Amniotic stem cell (primary cell): ENCODE results near the gene NR3C1.
A peak's percentile ranks its signal among the peaks of the same experiment; 100 is the strongest.

Experiments used
- DNase-seq: peaks from one replicate; lab custom pipeline; 2025; lab: John Stamatoyannopoulos, UW

NR3C1 gene

DNA sequence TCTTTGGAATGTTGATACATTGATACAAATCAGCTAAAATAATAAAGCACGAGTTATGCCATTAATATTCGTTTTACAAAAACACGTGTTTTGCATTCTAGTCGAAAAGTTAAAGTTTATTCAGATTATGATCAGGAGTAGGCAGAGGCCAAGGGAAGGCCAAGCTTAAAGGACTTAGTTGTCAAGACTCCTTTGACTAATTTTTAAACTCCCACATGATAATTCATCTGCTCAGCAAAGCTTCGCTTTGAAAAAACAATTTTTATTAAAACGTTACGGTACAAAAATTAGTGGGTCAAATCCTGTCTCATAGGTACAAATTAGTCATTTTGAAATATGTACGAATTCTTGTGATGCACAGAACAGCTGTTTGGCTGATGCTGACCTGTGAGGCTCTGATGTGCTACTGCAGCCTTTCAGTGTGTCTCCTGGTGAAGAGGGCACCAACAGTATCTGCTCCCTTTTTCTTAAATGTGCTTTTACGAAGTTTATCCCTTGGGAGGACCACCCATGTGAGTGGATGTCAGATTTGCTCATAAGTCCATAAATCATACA lies 23.0 kb upstream of the NR3C1 start:
- DNase-seq: no peak

DNA sequence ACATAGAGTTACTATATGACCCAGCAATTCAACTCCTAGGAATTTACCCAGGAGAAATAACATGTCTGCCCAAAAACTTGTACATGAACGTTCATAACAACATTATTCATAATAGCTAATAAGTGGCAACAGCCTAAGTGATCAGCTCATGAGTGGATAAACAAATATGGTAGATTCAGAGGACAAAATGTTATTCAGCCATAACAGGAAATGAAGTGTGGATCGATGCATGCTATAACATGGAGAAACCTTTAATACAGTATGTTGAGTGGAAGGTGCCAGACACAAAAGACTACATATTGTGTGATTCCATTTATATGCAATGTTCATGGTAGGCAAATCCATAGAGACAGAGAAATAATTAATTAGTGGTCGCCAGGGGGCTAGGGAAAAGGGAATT lies 22.3 kb upstream of the NR3C1 start:
- no peak for DNase-seq

DNA sequence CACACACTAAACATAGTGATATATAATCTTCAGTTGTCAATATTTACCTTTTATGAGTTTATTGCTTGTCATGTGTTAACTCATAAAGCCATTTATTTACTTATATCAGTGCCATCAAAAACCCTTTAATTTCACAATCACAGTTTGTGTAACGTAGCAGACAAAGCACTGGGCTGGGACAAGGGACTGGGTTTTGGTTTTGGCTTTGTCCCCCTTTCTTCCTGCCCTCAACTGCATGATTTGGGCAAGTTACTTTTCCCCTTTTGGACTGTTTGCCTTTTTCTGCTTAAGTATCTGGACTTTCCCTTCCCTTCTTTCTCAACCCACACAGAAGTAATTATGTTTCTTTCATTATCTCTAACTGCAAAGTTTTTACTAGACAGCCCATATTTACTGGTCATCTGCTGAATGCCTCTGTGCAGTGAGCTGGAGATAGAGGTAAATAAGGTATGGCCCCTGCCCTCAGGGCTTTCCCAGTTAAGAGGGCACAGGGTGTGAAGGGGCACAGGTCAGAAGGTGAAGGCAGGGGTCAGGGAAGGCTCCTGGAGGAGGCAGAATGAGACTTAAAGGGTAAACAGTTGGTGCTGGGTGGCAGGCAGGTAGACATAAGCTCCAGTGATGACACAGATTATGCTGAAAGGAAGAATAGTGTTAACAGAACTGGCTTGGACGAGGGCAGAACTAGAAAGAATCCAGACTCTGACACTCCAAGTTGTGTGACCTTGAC lies 14.8 kb upstream of the NR3C1 start:
- no peak for DNase-seq

DNA sequence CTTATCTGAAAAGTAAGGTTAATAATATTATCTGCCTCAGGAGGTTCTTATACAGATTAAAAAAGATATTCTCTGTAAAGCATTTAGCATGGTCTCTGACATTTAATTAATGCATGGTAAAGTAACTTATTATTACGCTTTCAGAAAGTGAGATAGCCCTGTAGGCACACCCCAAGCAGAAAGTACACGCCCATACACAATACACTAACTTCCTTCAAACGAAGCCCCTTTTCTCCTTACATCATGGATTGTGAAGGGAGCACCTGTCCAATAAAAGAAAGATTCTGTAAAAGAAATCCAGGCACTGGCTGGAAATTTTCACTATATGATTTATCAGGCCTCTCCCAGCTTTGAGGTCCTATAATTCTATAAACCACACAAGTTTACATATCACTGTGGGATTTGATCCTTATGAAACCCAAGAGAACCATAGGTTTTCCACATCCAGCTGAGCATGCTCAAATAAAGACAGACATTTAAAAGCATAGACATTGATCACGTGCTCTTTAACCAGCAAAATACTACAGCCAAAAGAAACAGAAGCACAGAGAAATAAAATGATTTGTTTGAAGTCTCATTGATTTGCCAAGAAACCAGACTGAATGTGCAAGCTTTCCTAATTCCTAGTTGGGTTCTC lies 14.1 kb upstream of the NR3C1 start:
- DNase-seq: no peak

- no peak for DNase-seq
These were observed 12.9 kb upstream of the NR3C1 start for GRCh38 chr5:143416411-143416810.

- DNase-seq: no peak
These were observed 10.6 kb upstream of the NR3C1 start for GRCh38 chr5:143413958-143414669.

DNA sequence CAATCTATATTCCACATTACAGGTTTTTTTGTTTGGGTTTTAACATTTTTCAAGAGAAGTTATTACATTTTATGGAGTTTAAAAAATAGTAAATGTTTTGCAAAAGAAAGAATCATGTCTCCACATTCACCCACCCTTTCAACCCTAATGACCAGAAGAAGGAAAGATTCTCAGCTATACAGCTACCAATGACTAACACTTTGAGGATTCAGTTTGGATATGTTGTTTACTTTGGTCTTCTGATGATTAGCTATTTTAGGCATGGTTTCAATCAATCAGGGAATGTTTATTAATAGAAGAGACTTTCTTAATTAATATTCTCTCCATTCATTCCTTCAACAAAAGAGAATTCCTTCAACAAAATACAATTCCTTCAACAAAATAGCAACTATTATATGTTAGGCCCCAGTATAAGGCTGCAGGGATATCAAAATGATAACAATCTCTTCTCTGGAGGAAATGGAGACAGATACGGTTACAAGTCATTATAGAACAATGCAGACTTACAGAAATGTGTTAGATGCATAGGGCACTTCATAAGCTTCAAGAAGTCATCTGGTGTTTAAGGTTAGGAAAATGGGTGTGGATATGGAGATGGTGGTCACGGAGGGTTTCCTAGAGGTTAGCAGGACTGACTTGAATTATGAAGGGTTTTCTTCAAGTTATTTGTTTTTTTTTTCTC lies 9.3 kb upstream of the NR3C1 start:
- DNase-seq: no peak

GRCh38 chr5:143409926-143410325 lies 6.4 kb upstream of the NR3C1 start:
- DNase-seq: no peak

DNA sequence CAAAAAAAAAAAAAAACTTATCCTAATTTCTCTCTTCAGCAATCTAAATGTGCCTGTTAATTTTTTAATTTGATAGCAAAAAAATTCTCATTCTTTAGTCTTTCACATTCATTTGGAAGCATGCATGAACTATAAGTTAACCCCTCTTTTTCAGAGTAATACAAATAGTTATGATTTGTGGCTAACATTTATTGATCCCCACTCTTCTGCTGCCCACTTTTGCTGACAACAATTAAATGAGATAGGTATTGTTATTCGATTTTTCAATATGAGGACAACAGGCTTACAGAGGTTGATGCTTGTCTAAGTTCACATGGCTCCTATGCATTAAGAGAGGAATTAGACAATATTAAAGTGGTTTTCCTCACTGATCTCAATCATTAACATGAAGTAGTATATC lies 2.9 kb upstream of the NR3C1 start:
- no peak for DNase-seq

DNA sequence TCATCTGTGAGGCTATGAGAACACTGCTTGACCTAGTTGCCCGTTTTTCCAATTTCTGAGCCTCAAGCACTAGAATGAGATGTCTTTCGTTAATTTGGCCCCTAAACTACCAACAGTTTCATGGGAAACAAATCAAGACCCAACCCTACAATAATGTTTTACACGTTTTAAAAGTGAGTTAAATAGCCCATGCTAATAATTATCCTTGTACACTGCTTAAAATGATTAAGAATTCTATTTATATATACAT lies 2.3 kb upstream of the NR3C1 start:
- DNase-seq: no peak

DNA sequence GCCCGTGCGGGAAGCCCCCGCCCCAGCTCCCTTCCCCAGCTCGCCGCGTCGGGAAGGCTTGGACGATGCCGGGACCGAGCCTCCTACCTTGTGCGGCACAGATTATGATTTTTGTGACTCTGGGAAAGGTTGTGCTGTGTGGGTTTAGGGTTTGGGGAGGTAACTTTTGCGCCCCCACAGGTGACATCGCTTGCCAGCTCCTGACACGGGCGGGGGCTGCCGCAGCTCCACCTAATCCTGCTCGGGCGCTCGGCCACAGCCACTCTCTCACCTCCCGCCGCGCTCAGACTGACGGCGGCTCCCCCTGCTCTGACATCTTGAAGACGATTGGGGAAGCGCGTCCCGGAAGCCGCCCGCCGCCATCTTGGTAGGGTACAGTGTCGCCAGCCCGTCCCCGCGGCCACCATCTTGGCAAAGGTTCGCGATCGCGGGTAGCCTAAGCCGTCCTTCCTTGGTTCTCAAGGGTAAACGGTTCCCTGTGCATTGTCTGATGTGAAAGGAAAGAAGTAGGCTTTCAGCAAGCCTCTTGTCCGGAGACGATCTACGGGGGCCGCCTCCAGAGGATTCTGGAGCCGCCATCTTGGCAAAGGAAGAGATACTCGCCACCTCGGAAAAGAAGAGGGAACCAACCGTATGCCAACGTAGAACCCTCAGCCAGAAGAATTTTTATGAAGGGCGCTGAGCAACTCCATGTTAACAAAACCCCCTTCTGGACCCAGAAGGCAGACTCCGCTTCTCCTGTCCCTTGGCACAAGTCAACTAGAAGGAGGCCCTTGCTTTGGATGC lies 1.8 kb upstream of the NR3C1 start:
- DNase-seq: peak; percentile 75

DNA sequence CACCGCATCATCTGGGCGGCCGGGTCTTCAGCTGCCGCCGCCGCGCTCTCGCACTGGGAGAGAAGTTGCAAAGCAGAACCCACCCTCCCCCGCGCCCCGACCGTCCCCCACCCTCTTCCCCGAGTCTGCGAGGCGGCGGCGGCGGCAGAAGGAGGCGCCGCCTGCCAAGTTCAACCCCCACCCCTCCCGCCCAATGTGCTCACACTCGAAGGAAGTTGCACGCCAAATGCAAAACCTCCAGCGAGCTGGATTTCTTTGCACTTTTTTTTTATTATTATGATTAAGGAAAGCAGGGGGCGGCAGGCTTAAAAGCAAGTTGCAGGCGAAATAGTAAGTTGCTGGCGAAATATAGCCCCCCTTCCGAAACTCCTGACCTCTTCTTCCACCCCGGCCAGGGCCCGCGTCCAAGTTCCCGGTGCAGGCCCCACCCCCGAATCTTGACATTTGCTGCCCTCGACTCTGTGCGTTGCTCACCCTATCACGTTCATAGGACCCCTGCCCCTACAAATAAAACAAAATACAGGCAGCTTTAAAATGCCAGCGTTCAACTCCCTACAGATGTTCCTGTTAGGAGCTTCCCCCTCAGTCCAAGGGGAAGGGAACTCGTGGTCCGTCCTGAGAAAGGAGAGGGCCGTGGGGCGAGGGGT lies 1.1 kb upstream of the NR3C1 start:
- DNase-seq: peak; percentile 80

DNA sequence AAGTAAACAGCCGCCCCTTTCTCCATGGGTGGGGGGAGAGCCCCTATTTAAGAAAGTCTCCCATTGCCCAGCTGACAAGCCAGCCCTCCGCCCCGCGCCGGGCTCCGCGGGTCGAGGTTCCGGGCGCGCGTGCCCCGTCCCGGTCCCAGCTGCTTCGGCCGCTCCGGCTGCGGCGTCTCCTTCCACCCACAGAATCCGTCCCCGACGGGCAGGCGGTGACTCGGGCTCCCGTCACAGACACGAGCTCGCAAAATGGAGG lies 223 bp downstream of the NR3C1 start:
- no peak for DNase-seq

DNA sequence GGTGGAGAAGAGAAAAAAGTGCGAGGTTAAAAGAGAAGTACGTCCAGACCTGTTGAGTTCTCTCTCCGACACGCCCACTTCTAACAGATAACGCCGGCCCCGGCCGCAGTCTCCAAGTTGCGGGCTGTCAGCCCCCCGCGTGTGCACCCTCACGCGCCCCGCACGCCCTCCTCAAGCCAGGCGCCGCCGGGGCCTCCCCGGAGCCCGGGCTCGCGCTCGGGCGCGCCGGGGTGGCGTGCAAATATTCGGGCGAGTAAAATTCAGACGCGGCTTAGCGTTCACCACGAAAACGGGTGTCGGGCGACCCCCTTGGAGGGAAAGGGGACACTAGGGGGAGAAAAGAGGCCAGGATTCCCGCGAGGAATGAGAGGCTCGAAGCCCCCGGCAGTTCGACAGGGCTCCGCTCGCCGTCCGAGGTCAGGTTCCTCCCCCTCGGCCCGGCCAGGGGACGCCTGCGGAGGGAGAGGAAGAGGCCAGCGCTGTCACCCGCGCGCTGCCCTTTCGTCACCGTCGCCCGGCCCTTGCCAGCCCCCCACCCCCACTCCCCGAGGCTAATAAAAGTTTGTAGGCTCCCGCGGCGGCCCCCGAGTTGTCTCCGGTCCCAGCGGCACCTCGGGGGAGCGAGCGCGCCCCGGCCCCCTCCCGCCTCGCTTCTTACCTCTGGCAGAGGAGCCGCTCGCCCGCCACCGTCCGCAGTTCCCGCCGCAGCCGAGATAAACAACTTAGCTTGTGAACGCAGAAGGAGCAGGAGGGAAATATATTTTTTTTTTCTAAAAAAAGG lies 743 bp downstream of the NR3C1 start:
- DNase-seq: no peak

DNA sequence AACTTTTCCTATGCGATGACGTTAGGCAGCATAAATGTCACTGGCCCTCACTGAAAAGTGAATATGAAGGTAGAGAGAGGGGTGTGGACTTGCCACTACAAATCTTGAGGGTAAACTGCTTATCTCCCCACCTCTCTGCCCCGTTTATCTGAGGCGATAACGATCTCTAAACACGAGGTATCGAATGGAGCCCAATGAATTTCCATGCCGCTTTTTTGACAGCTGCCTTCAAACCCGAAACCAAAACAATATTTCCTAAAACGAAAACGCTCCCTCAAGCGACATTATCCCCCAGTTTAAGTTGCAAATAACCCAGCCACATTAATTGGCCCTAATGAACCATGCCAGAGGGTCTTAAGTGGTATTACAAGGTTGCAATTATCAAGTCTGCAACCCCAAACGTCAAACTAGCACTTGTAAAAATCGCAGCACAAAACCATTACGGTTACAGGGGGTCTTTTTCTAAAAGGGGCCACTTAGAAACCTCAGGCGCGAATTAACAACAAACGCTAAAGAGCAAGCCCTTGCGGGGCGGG lies 1.4 kb downstream of the NR3C1 start:
- DNase-seq: no peak

DNA sequence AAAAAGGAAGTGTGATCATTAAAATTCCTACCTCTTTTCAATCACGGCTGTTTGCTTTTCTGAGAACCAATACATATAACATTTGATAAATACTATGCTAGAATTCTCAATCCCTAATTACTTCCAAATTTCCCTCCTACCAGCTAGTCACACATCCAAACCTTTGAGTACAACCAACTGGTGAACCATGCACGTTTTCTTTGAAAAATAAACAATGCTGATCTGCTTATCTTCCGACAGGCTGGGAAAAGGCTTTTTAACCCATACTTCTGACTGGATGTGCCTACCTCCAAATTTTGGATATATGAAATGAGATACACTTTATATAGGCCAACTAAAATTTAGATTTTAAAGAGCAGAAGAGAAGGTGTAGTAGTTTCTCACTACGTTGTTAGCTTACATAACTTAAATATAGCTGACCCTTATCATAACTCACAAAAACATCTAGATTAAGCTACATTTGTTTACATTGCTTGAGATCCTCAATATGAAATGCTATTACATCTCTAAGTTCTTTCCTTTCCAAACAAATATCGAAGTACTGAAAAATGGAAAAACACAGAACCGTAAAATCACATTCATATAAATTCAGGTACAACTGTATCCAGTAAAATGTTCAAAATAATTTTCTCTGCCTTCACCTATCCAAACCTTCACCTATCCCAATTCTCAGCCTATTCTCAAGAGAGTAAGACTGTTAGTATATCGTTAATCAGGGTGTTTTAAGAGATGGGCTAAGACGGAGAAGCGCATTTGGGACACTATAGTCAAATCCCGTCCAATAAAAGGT lies 2.1 kb downstream of the NR3C1 start:
- DNase-seq: no peak

- DNase-seq: no peak
These were observed 2.8 kb downstream of the NR3C1 start for GRCh38 chr5:143400541-143401226.

GRCh38 chr5:143399616-143400540 lies 3.6 kb downstream of the NR3C1 start:
- no peak for DNase-seq
